Activated T-cell treated with anti-CD3 and anti-CD28 coated beads, Interleukin-2, amount 50 U/mL, for 72 hours (primary cell): ENCODE data around the gene MPI. TPM values are rescaled to one million over a fixed set of nuclear protein-coding genes. Genes with fewer than 3 reads are reported as not detected.
"Not testable (repeated sequence)": the region's sequence is repeated elsewhere in the genome, so short reads cannot be mapped to it uniquely, and the experiment has no call there.

Experiments used
- ATAC-seq, 2 donors: fragments of 150-1000 bp; cut with Tn5 transposase; replicated peaks in 1 of 2; 2 replicates each; pipeline ENCODE4 v1.10.0; 2021; ENCODE audit warnings: moderate library complexity in 2 of 2, mild to moderate bottlenecking in 1 of 2
- DNase-seq, 2 donors: peaks; one replicate each; pipeline ENCODE4 v3.0.0; 2021 to 2022; ENCODE audit warnings: mixed read lengths in 1 of 2
- H3K27ac Mint-ChIP-seq: one replicate; pipeline ENCODE4 v1.8.0; 2022; ENCODE audit warnings: mild to moderate bottlenecking, moderate library complexity, mixed read lengths
- H3K27me3 Mint-ChIP-seq: one replicate; pipeline ENCODE4 v1.8.0; 2022; ENCODE audit warnings: low read depth, mixed read lengths
- H3K36me3 Mint-ChIP-seq, 2 donors: one replicate each; pipeline ENCODE4 v1.8.0; 2022; ENCODE audit warnings: mixed read lengths in 2 of 2, mild to moderate bottlenecking in 1 of 2; ENCODE audit not compliant: insufficient read depth in 2 of 2
- H3K4me1 Mint-ChIP-seq: one replicate; pipeline ENCODE4 v1.8.0; 2022; ENCODE audit warnings: low read depth, mixed read lengths
- H3K4me3 Mint-ChIP-seq, 2 donors: one replicate each; pipeline ENCODE4 v1.8.0; 2022; ENCODE audit warnings: mild to moderate bottlenecking in 2 of 2, mixed read lengths in 2 of 2, moderate library complexity in 2 of 2
- H3K9me3 Mint-ChIP-seq, 2 donors: one replicate each; pipeline ENCODE4 v1.8.0; 2022; ENCODE audit warnings: mixed read lengths in 2 of 2
- total RNA-seq, 2 donors: library from RNA; stranded (reverse); gene quantifications; one replicate each; pipeline ENCODE4 v1.2.3, GENCODE V29; 2022

The MPI gene
- total RNA-seq, 2 donors from 2014 or later: 29.6 to 32.1 TPM

- Mint-ChIP-seq H3K4me1 (peaks cover 49% of the 10 kb centered on the region), H3K27me3 (no peaks in the 10 kb centered on the region), H3K4me3 (peak overlapping the region; percentile 85 to 94), H3K9me3 (no peaks in the 10 kb centered on the region), H3K36me3 (peaks cover 0 to 5% of the 10 kb centered on the region in 2 donors), H3K27ac (no peak overlapping the region)
- ATAC-seq: no peak
- DNase-seq: no peak
Observed at GRCh38 chr15:74888716-74889115, 1.1 kb upstream of the MPI start.

GRCh38 chr15:74889390-74889882 lies 406 bp upstream of the MPI start:
- peak; percentile 12 to 16 for DNase-seq
- peaks cover 52% of the 10 kb centered on the region for H3K4me1 Mint-ChIP-seq
- peak overlapping the region; percentile 35 for H3K27ac Mint-ChIP-seq

GRCh38 chr15:74890665-74890960 lies 771 bp downstream of the MPI start:
- DNase-seq (no peak), ATAC-seq (no peak)
- Mint-ChIP-seq H3K36me3 (peaks cover 0 to 7% of the 10 kb centered on the region in 2 donors), H3K27ac (peak overlapping the region; percentile 35), H3K27me3 (no peaks in the 10 kb centered on the region), H3K9me3 (no peaks in the 10 kb centered on the region), H3K4me3 (peak overlapping the region; percentile 85 to 94), H3K4me1 (peaks cover 52% of the 10 kb centered on the region)

More at GRCh38 chr15:74889390-74889882, 406 bp upstream of the MPI start:
- peak; percentile 10 to 15 for ATAC-seq
- Mint-ChIP-seq H3K4me3 (peak overlapping the region; percentile 85 to 94), H3K27me3 (no peaks in the 10 kb centered on the region), H3K9me3 (no peaks in the 10 kb centered on the region), H3K36me3 (peaks cover 0 to 7% of the 10 kb centered on the region in 2 donors)

GRCh38 chr15:74891469-74891868 lies 1.6 kb downstream of the MPI start:
- Mint-ChIP-seq H3K27ac (peak overlapping the region; percentile 2), H3K4me1 (peaks cover 52% of the 10 kb centered on the region), H3K4me3 (peak overlapping the region in 1 of 2 donors; percentile 37), H3K9me3 (no peaks in the 10 kb centered on the region), H3K27me3 (no peaks in the 10 kb centered on the region), H3K36me3 (peaks cover 0 to 7% of the 10 kb centered on the region in 2 donors)
- ATAC-seq (no peak), DNase-seq (no peak)

- no peaks in the 10 kb centered on the region for H3K9me3 Mint-ChIP-seq
- no peaks in the 10 kb centered on the region for H3K27me3 Mint-ChIP-seq
- DNase-seq (peak; percentile 19 to 29), ATAC-seq (no peak)
- no peak overlapping the region for H3K4me3 Mint-ChIP-seq
- peaks cover 0 to 7% of the 10 kb centered on the region in 2 donors for H3K36me3 Mint-ChIP-seq
- H3K27ac Mint-ChIP-seq: no peak overlapping the region
- peaks cover 52% of the 10 kb centered on the region for H3K4me1 Mint-ChIP-seq
Observed at GRCh38 chr15:74892313-74892712, 2.5 kb downstream of the MPI start.

GRCh38 chr15:74892931-74893330 lies 3.1 kb downstream of the MPI start:
- H3K4me3 Mint-ChIP-seq: no peak overlapping the region
- no peak for ATAC-seq
- DNase-seq: no peak
- H3K4me1 Mint-ChIP-seq: peaks cover 52% of the 10 kb centered on the region
- no peaks in the 10 kb centered on the region for H3K9me3 Mint-ChIP-seq
- H3K27me3 Mint-ChIP-seq: no peaks in the 10 kb centered on the region
- no peak overlapping the region for H3K27ac Mint-ChIP-seq
- H3K36me3 Mint-ChIP-seq: peaks cover 0 to 7% of the 10 kb centered on the region in 2 donors

- H3K27ac Mint-ChIP-seq: peak overlapping the region; percentile 98
- H3K27me3 Mint-ChIP-seq: no peaks in the 10 kb centered on the region
- peaks cover 50% of the 10 kb centered on the region for H3K4me1 Mint-ChIP-seq
- H3K9me3 Mint-ChIP-seq: no peaks in the 10 kb centered on the region
- peak overlapping the region in 1 of 2 donors; percentile 63 for H3K4me3 Mint-ChIP-seq
- peak; percentile 33 to 49 for ATAC-seq
- peak; percentile 35 to 39 for DNase-seq
- H3K36me3 Mint-ChIP-seq: peaks cover 0 to 7% of the 10 kb centered on the region in 2 donors
Observed at GRCh38 chr15:74893627-74894026, 3.8 kb downstream of the MPI start.

- H3K4me3 Mint-ChIP-seq, H3K9me3 Mint-ChIP-seq, H3K27me3 Mint-ChIP-seq, H3K27ac Mint-ChIP-seq, DNase-seq, ATAC-seq, H3K36me3 Mint-ChIP-seq: not testable (repeated sequence)
- peaks cover 43% of the 10 kb centered on the region for H3K4me1 Mint-ChIP-seq
Observed at GRCh38 chr15:74894383-74894782, 4.5 kb downstream of the MPI start.

GRCh38 chr15:74895830-74896229 lies 6.0 kb downstream of the MPI start:
- ATAC-seq (no peak), DNase-seq (no peak)
- Mint-ChIP-seq H3K36me3 (peaks cover 2 to 13% of the 10 kb centered on the region in 2 donors), H3K4me3 (no peak overlapping the region), H3K4me1 (peaks cover 32% of the 10 kb centered on the region), H3K27ac (no peak overlapping the region), H3K9me3 (no peaks in the 10 kb centered on the region), H3K27me3 (no peaks in the 10 kb centered on the region)

GRCh38 chr15:74896316-74896715 lies 6.5 kb downstream of the MPI start:
- no peaks in the 10 kb centered on the region for H3K27me3 Mint-ChIP-seq
- DNase-seq (no peak), ATAC-seq (no peak)
- H3K4me3 Mint-ChIP-seq: no peak overlapping the region
- no peaks in the 10 kb centered on the region for H3K9me3 Mint-ChIP-seq
- peaks cover 32% of the 10 kb centered on the region for H3K4me1 Mint-ChIP-seq
- H3K27ac Mint-ChIP-seq: no peak overlapping the region
- H3K36me3 Mint-ChIP-seq: peaks cover 2 to 13% of the 10 kb centered on the region in 2 donors

- Mint-ChIP-seq H3K9me3 (no peaks in the 10 kb centered on the region), H3K4me1 (peaks cover 24% of the 10 kb centered on the region), H3K36me3 (peaks cover 2 to 13% of the 10 kb centered on the region in 2 donors)
Observed at GRCh38 chr15:74897300-74897701, 7.5 kb downstream of the MPI start.

GRCh38 chr15:74901612-74902063 lies 11.8 kb downstream of the MPI start:
- ATAC-seq: peak; percentile 23 to 46
- H3K4me3 Mint-ChIP-seq: no peak overlapping the region
- H3K4me1 Mint-ChIP-seq: peaks cover 24% of the 10 kb centered on the region
- DNase-seq: peak; percentile 58 to 73
- no peak overlapping the region for H3K27ac Mint-ChIP-seq
- peaks cover 3 to 13% of the 10 kb centered on the region in 2 donors for H3K36me3 Mint-ChIP-seq
- H3K9me3 Mint-ChIP-seq: no peaks in the 10 kb centered on the region
- no peaks in the 10 kb centered on the region for H3K27me3 Mint-ChIP-seq

More at GRCh38 chr15:74897300-74897701, 7.5 kb downstream of the MPI start:
- Mint-ChIP-seq H3K27ac (peak overlapping the region; percentile 23), H3K4me3 (no peak overlapping the region), H3K27me3 (no peaks in the 10 kb centered on the region)
- no peak for DNase-seq
- ATAC-seq: no peak

GRCh38 chr15:74902295-74903075 lies 12.6 kb downstream of the MPI start:
- Mint-ChIP-seq H3K27me3 (no peaks in the 10 kb centered on the region), H3K36me3 (peaks cover 6 to 13% of the 10 kb centered on the region in 2 donors), H3K4me1 (peaks cover 27% of the 10 kb centered on the region), H3K4me3 (no peak overlapping the region), H3K9me3 (no peaks in the 10 kb centered on the region), H3K27ac (no peak overlapping the region)
- ATAC-seq (no peak), DNase-seq (no peak)
